SIG-M5 (cell line): ENCODE data around the gene DGAT2L6.
"Not testable (repeated sequence)": the region's sequence is repeated elsewhere in the genome, so short reads cannot be mapped to it uniquely, and the experiment has no call there.

Experiments
- DNase-seq: peaks from one replicate; lab custom pipeline; 2025; lab: John Stamatoyannopoulos, UW

The DGAT2L6 gene

DNA sequence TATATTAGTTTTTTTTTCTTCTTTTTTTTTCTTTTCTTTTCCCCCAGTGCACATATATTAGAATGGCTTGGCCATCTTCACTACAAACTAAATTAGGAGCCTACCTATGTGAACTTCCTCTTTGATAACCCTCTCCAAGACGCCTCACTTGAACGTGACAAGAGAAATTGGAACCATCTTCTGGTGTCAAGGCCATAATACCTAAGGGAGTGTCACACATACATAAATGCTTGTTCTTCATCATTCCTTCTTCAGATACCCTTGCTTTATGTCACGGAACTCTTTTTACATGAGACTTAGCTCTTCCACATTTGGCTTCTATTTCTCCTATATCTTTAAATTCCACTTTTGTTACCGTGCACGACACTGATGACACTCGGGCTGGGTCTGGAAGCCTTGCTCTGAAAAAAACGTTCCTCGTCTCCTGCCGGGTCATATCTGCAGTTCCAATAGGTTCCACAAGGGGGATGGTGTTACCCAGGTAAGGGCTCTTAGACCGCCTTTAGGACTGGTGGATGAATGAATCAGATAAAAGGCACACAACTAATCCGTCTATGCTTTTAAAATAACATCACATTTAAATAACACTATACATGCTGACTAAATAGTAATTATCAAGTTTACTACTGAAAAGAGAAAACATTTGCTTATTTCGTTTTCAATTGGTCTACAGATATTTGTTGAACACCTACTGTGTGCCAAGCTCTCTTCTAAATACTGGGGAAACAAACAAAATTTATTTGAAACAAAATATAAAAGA, 19.9 kb downstream of the DGAT2L6 start:
- no peak for DNase-seq

- no peak for DNase-seq
Measured at GRCh38 chrX:70201732-70202131, 24.4 kb downstream of the DGAT2L6 start.

DNA sequence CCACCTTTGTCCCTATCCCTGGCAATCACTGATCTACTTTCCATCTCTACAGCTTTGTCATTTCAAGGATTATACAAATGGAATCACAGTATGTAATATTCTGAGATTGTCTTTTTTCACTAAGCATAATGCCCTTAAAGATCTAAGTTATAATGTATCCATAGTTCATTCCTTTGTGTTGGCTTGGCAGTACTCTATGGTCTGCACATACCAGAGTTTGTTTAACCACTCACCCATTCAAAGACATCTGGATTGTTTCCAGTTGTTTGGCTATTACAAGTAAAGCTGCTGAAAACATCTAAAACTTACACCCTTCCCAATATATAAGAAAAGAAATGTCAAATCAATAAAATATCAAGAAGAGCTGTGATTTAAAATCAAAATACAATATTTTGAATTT, 31.2 kb downstream of the DGAT2L6 start:
- no peak for DNase-seq

- DNase-seq = not testable (repeated sequence)
Measured at GRCh38 chrX:70209570-70209969, 32.3 kb downstream of the DGAT2L6 start.

DNA sequence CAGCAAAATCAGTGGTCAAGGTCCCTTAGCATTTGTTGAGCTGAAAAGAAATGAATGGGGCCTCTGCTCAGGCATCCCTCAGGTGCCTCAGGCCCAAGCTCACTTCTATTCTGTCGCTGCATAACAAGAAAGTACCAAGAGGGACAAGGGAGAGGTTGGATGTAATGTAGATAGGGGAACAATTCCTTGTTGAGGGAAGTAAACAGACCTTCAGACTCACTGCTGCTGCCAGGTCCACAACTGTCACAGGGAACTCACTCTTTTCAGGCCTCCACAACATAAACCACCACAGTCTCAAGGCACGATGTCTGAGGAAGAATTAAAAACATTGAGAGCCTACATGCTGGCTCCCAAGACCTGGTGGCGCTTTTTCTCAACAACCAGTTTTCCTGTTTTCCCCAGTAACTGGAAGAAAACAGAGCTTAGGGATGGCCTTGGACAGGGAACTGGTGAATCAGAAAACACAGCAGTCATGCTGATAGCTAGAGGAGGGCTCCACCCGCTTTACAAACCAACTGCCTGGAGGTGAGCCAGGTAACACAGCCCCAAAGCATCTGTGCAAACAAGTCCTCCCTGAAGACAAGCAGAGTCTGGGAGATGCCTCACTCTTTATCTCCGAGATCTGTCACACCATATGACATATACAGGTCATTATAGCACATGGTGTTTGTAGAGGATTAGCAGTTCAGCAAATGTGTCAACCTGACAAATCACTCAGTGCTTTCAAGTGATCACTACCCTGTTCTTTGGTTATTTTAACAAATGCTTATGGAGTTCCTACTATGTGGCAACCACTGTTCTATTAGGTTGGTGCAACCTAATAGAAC, 42.9 kb downstream of the DGAT2L6 start:
- no peak for DNase-seq

DNA sequence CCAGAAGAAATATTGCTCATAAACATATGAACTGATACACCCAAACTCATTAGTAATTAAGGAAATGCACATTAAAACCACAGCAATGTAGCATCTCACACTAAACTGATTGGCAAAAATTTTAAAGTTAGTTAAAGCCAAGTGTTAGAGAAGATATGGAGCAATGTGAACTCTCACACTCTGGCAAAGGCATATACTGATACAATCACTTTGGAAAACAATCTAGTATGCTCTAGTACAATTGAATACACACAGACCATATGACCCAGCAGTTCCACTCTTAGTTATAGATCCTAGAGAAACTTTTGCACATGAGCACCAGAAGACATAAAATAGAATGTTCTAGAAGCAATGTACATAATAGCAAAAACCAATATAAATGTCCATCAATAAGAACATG, 48.8 kb downstream of the DGAT2L6 start:
- no peak for DNase-seq

- no peak for DNase-seq
Measured at GRCh38 chrX:70226687-70227086, 49.4 kb downstream of the DGAT2L6 start.

DNA sequence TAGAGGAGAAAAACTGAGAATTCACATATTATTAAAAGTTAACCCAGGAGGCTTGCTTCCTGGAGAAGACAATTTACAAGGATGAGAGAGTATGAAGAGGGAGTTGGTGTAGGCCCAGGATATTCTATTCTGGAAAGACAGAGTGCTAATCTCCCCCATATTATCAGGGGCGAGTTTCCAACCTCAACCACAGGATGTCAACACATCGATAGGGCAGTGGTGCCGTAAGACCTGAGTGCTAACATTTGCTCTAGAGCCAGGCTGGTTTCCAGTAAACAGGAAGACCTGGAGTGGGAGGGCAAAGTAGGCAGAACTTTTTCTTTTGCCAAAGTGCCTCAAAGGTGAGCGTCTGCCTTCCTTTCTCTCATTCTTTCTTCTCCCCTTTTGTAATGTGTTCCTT, 54.4 kb downstream of the DGAT2L6 start:
- no peak for DNase-seq

DNA sequence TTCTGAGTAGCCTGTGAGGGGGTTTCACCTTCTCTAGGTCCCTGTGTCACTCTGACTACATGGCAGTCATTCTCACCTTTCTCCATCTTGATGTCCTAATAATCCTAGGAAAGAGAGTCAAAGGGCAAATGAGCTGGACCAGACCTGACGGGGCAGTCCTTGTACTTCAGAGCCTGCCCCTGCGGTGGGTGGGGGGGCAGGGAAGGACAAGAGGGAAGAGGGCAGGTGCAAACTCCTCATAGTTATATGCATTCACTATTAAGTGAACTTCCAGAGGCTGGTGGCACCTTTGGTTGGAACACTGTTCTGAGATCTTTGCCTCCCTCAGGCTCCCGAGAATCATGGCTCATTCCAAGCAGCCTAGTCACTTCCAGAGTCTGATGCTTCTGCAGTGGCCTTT, 57.1 kb downstream of the DGAT2L6 start, which contains the start of gene AWAT1:
Gene AWAT1, plus strand, starts transcription at position 301 of the 400 bp plus-strand sequence. Its CDS starts 41 bp downstream, at position 342.
- DNase-seq = no peak

DNA sequence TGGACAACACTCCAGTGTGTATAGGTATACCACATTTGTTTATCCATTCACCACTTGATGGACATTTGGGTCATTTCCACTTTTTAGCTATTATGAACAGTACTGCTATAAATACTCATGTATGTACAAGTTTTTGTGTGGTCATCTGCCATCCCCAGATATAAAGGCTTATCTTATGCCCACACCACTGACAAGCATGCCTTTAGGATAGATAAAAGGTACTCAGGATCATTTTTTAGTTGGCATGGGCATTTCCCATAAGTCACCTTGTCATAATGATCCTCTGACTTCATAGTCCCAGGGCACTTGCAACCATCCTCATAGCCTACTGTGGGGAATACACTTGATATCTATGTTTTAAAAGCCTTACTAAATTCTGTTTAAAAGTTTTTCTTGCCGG, 63.5 kb downstream of the DGAT2L6 start:
- DNase-seq = no peak

DNA sequence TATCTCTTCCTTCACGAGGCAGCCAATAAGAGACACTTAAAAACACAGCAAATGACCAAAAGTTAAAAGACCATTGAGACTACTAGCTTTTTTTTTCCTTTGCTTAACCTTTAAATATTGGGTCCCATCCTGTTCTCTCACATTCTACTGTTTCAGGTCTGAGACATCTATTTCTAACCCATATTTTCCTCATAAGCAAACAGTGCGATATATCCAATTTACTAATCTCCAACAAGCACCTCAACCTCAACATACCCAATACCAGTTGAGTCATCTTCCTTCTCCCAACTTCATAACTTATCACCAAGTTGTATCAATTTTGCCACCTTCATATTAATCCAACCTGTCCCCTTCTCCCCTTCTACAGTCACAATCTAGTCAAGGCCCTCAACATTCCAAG, 64.2 kb downstream of the DGAT2L6 start:
- DNase-seq = no peak

- not testable (repeated sequence) for DNase-seq
Measured at GRCh38 chrX:70243601-70244000, 66.3 kb downstream of the DGAT2L6 start.

- no peak for DNase-seq
Measured at GRCh38 chrX:70244881-70245280, 67.6 kb downstream of the DGAT2L6 start.

- no peak for DNase-seq
Measured at GRCh38 chrX:70247252-70247651, 70.0 kb downstream of the DGAT2L6 start.

GRCh38 chrX:70252491-70252890, 75.2 kb downstream of the DGAT2L6 start:
- no peak for DNase-seq

GRCh38 chrX:70253377-70254062, 76.2 kb downstream of the DGAT2L6 start:
- no peak for DNase-seq

DNA sequence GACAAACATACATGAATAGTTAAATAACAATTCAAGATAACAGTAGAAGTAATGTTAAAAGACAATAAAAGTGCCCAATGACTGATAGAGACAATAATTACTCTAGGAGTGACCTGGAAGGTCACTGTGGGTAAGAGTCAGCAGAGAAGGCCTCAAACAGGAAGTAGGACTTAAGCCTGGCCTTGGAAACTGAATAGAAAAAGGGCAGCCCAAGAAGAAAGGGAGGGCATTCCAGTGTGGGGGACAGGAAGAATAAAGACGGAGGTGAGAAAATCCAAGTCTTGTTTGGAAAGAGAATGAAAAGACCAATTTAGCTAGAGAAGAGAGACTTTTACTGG, 76.7 kb downstream of the DGAT2L6 start:
- DNase-seq = no peak

GRCh38 chrX:70254909-70255308, 77.6 kb downstream of the DGAT2L6 start:
- DNase-seq = no peak
